Heart left ventricle (tissue), 16 donors: ENCODE results near the gene SSBP4. TPM values are rescaled to one million over a fixed set of nuclear protein-coding genes. Genes with fewer than 3 reads are reported as not detected.
"Not testable (repeated sequence)": the region's sequence is repeated elsewhere in the genome, so short reads cannot be mapped to it uniquely, and the experiment has no call there.

Source experiments
- ATAC-seq, 4 donors: fragments of 200-7000 bp; cut with Tn5 transposase; one replicate each; pipeline ENCODE4 v1.9.1; 2020 to 2022; ENCODE audit warnings: moderate library complexity in 4 of 4, mild to moderate bottlenecking in 3 of 4, moderate number of reproducible peaks in 1 of 4
- DNase-seq, 5 donors: peaks; one replicate each; pipeline ENCODE4 v3.0.0-alpha.2; 2020
- H3K27ac ChIP-seq, 12 donors: fragments of 200-600 bp; sonication (generic) in 4 of 12; one replicate each; pipeline versions ENCODE4 v1.5.0 to v1.8.0; 2016 to 2022; ENCODE audit warnings: mild to moderate bottlenecking in 2 of 12
- H3K27me3 ChIP-seq, 9 donors: fragments of 200-600 bp; sonication (generic) in 2 of 9; one replicate each; pipeline versions ENCODE4 v1.5.1 to v1.8.0; 2016 to 2022; ENCODE audit warnings: mild to moderate bottlenecking in 3 of 9
- H3K36me3 ChIP-seq, 9 donors: fragments of 200-600 bp; sonication (generic) in 2 of 9; one replicate each; pipeline versions ENCODE4 v1.5.0 to v1.8.0; 2018 to 2022; ENCODE audit warnings: mild to moderate bottlenecking in 2 of 9
- H3K4me1 ChIP-seq, 12 donors: fragments of 200-600 bp; sonication (generic) in 4 of 12; one replicate each; pipeline versions ENCODE4 v1.5.0 to v1.8.0; 2016 to 2022; ENCODE audit warnings: mild to moderate bottlenecking in 3 of 12
- H3K4me3 ChIP-seq, 12 donors: fragments of 200-600 bp; sonication (generic) in 4 of 12; one replicate each; pipeline versions ENCODE4 v1.5.0 to v1.8.0; 2017 to 2022; ENCODE audit warnings: mild to moderate bottlenecking in 9 of 12, moderate library complexity in 4 of 12
- H3K9me3 ChIP-seq, 12 donors: fragments of 200-600 bp; sonication (generic) in 4 of 12; one replicate each; pipeline versions ENCODE4 v1.5.0 to v1.8.0; 2016 to 2022; ENCODE audit warnings: mild to moderate bottlenecking in 1 of 12
- POLR2A ChIP-seq, 2 donors: fragments of 450-650 bp; IDR thresholded peaks; one replicate each; pipeline ENCODE4 v1.6.1; 2017; ENCODE audit warnings: antibody characterized with exemption in 2 of 2, mild to moderate bottlenecking in 2 of 2, moderate library complexity in 2 of 2
- WGBS, 4 donors: extraction: QIAGEN DNeasy Blood & Tissue Kit in 2 of 4; methylation state at CpG; one replicate each; pipeline versions ENCODE4 v1.1.5 to v1.1.7; 2013 to 2018; 5-methylcytosine and 5-hydroxymethylcytosine counted together
- intact Hi-C, 10 donors: fragments of 100-400 bp; cut with DNase I; formaldehyde crosslinking; loops; one replicate each; pipeline versions ENCODE4 v1.11.1 to v1.14.2; 2022
- polyA plus RNA-seq, 2 donors: library from polyadenylated mRNA; stranded (reverse); fragments of 200-250 nt; gene quantifications; one replicate each; pipeline ENCODE4 v1.2.3, GENCODE V29; 2013
- total RNA-seq, 9 donors: library from RNA; depleted of rRNA in 2 of 9; stranded (reverse); fragments of >200 nt in 2 of 9; fragmentation: NEBNext Ultra II Directional in 3 of 9; extraction: Animal tissue kit (Norgen Biotek cat#: 25700) in 3 of 9; gene quantifications; one replicate each; pipeline versions ENCODE4 v1.1.0 to v1.2.4, GENCODE V29; 2016 to 2023
- TF ChIP-seq, protein P1 (sequence below), 12 donors: fragments of 200-600 bp; sonication (generic) in 4 of 12; IDR thresholded peaks; one replicate each; pipeline versions ENCODE4 v1.5.0 to v1.8.0; 2018 to 2022; ENCODE audit warnings: antibody characterized with exemption in 12 of 12, mild to moderate bottlenecking in 5 of 12
- donor health status: ischemic (EF 13 %, LVEDD 7.1; RV severe dilation, severe dysfunction).
- donor health status: healthy with polysubstance abuse.
- donor health status: DM: no; HTN: yes; CAD: no.
- donor health status: DM: no; HTN: no; CAD: no.
- donor health status: ischemic (EF 25% LVEDD 6.9; RV normal size, moderate dysfunction).
- donor health status: ischemic (EF 25% LVEDD 5.7; RV mildly dilated, moderate dysfunction).
- donor health status: healthy.
- donor health status: DM: yes; HTN: yes; CAD: no.
- donor health status: ischemic (EF 35%, LVEDD 5.7; RV mildly dilated, moderate dysfunction).
- donor health status: nonischemic (EF 11% LVEDD 7.7; RV severe dilation, severe dysfunction).
- donor health status: DM: yes; HTN: yes; CAD: no.
- donor health status: PGD.
- donor health status: ischemic (EF 29% LVEDD 5.4; RV normal size, mild dysfunction).
- donor health status: nonischemic (EF 23%, LVEDD 6.1; RV moderate dilation, normal function).

Gene SSBP4
- total and polyA plus RNA-seq, 11 donors: 23.5 to 89.8 (median 29.4) TPM

DNA sequence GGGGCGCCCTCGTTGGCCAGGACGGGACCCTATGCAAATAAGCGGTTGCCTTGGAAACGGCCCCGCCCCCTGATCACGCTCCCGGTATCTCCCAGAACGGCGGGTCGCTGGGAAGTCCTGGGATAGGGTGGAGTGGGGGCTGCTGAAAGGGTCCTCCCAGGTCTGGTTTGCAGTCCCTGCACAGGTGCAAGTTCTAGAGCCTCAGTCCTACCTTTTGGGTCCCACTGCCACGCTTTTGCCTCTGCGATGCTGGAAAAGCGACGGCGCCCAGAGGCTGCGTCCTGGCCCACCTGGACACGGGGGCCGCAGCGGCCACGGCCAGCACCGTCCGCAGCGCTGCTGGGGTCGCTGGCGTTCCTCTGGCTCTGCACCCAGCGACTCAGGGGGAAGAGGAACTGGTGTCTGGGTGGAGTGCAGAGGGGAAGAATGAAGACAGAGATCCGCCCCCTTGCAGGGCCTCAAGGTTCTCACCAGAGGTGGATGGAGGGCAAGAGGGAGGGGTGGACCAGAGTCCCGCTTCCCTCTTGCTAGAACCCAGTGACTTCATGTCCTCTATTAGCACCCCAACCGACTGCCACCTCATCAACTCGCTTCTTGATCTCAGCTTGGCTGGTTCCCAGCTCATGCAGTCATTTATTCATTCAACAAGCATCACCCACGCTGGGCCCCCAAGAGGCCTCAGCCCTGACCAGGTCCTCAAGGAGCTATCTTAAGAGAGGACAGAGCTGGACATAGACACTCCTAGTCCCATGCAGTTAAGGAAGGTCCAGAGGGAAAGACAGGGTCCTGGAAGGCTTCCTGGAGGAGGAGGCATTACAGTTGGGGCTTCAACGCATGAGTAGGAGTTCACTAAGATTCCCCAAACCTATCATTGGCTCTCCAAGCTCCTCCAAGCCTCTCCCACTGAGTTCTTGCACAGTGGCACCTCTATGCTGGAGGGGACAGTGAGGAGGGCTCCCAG lies 21.7 kb upstream of the SSBP4 start, which contains the start of gene LRRC25:
TSS of gene LRRC25 (minus strand) at position 381 of the 961 bp plus-strand sequence. CDS start 659 bp downstream, outside the sequence.
- intact Hi-C loops: loop anchor here in 1 of 10 donors (10.0 kb wide), 1 partner anchor 123 kb away; the partner anchor contains the start of gene IQCN
- peak in 4 of 5 donors; percentile 32 to 71 (median 58) for DNase-seq
- H3K4me3 ChIP-seq: peak within 1 kb of the TSS in 10 of 12 donors; percentile 9 to 66 (median 42)
- peak in 3 of 4 donors; percentile 47 to 80 (median 64) for ATAC-seq
- peak within 1 kb of the TSS in 4 of 12 donors; percentile 9 to 85 (median 20) for H3K27ac ChIP-seq
- peaks cover 0 to 7% (median 0%) of the 10 kb centered on the region in 9 donors for H3K36me3 ChIP-seq
- H3K9me3 ChIP-seq: no peaks in the 10 kb centered on the region
- peaks cover 0 to 46% (median 0%) of the 10 kb centered on the region in 12 donors for H3K4me1 ChIP-seq
- H3K27me3 ChIP-seq: peaks cover 0 to 18% (median 0%) of the 10 kb centered on the region in 9 donors
- TF ChIP-seq POLR2A (IDR thresholded peaks at IDR 0.05): no peak
- TF ChIP-seq, protein P1, sequence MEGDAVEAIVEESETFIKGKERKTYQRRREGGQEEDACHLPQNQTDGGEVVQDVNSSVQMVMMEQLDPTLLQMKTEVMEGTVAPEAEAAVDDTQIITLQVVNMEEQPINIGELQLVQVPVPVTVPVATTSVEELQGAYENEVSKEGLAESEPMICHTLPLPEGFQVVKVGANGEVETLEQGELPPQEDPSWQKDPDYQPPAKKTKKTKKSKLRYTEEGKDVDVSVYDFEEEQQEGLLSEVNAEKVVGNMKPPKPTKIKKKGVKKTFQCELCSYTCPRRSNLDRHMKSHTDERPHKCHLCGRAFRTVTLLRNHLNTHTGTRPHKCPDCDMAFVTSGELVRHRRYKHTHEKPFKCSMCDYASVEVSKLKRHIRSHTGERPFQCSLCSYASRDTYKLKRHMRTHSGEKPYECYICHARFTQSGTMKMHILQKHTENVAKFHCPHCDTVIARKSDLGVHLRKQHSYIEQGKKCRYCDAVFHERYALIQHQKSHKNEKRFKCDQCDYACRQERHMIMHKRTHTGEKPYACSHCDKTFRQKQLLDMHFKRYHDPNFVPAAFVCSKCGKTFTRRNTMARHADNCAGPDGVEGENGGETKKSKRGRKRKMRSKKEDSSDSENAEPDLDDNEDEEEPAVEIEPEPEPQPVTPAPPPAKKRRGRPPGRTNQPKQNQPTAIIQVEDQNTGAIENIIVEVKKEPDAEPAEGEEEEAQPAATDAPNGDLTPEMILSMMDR (IDR thresholded peaks at IDR 0.05): no peak
- WGBS, 4 donors: 16 to 30% (median 20%) methylated on average over 14 to 33 of the region's 33 CpGs

- Histone ChIP-seq H3K4me3 (no peak overlapping the region), H3K27me3 (peaks cover 0 to 18% (median 0%) of the 10 kb centered on the region in 9 donors), H3K27ac (peak overlapping the region in 1 of 12 donors; percentile 74), H3K9me3 (no peaks in the 10 kb centered on the region), H3K36me3 (peaks cover 0 to 7% (median 0%) of the 10 kb centered on the region in 9 donors), H3K4me1 (peaks cover 0 to 53% (median 0%) of the 10 kb centered on the region in 12 donors)
- intact Hi-C loops: loop anchor here in 1 of 10 donors (10.0 kb wide), 1 partner anchor 124 kb away; the partner anchor contains the start of gene IQCN
- ATAC-seq (peak in 2 of 4 donors; percentile 32 to 49), DNase-seq (peak in 3 of 5 donors; percentile 28 to 61 (median 50))
- TF ChIP-seq, protein P1 (IDR thresholded peaks at IDR 0.05): no peak
- TF ChIP-seq POLR2A (IDR thresholded peaks at IDR 0.05): no peak
- WGBS, 4 donors: 49 to 59% (median 57%) methylated on average over 6 of the region's 6 CpGs
Measured at GRCh38 chr19:18399008-18399407, 20.2 kb upstream of the SSBP4 start.

DNA sequence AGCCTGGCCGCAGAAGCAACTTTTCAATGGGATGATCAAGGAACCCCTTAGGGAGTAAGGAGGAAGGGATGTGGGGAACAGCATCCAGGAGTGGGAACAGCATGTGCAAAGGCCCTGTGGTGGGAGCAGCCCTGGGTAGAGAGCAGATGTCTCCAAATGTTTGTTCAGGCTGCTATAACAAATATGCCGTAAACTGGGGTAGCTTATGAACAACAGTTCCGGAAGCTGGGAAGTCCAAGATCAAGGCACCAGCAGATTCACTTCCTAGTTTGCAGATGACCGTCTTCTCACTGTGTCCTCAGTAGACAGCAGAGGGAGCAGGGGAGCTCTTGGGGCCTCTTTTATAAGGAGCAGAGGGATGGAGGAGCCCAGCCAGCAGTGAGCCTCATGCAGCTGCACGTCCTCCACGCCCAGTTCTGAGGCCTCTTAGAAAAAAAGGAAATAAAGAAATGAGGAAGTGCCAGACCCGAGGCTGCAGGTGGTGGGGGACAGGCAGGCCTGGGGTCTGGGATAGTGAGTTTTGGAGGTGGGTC lies 17.6 kb upstream of the SSBP4 start:
- 45 to 63% (median 51%) methylated on average over 7 of the region's 7 CpGs for WGBS, 4 donors

GRCh38 chr19:18402455-18403248 lies 16.5 kb upstream of the SSBP4 start:
- Histone ChIP-seq H3K27ac (peak overlapping the region in 1 of 12 donors; percentile 74), H3K4me1 (peaks cover 0 to 46% (median 0%) of the 10 kb centered on the region in 12 donors)
- not testable (repeated sequence) for H3K36me3 ChIP-seq, ATAC-seq, DNase-seq, H3K4me3 ChIP-seq, H3K27me3 ChIP-seq, H3K9me3 ChIP-seq
- 78 to 86% (median 78%) methylated on average over 17 to 18 of the region's 18 CpGs for WGBS, 4 donors
- intact Hi-C loops: loop anchor here in 2 of 10 donors (5.0 to 10.0 kb wide), 2 partner anchors 140 to 148 kb away; a partner anchor contains a TSS

More for the DNA sequence above, 17.6 kb upstream of the SSBP4 start:
- peak; percentile 81 to 90 (median 82) for ATAC-seq
- Histone ChIP-seq H3K4me1 (peaks cover 0 to 53% (median 0%) of the 10 kb centered on the region in 12 donors), H3K9me3 (no peaks in the 10 kb centered on the region), H3K27ac (peak overlapping the region in 1 of 12 donors; percentile 74), H3K27me3 (peaks cover 0 to 18% (median 0%) of the 10 kb centered on the region in 9 donors), H3K4me3 (no peak overlapping the region), H3K36me3 (no peaks in the 10 kb centered on the region)
- DNase-seq: peak in 3 of 5 donors; percentile 65 to 84 (median 72)
- intact Hi-C loops: loop anchor here in 2 of 10 donors (5.0 to 10.0 kb wide), 2 partner anchors 139 to 147 kb away; a partner anchor contains a TSS
- TF ChIP-seq, protein P1 (IDR thresholded peaks at IDR 0.05): peak in 9 of 12 donors; percentile 11 to 41 (median 23)
- TF ChIP-seq POLR2A (IDR thresholded peaks at IDR 0.05): no peak

- H3K27me3 ChIP-seq, H3K36me3 ChIP-seq, ATAC-seq, H3K9me3 ChIP-seq, H3K4me3 ChIP-seq, H3K27ac ChIP-seq, DNase-seq: not testable (repeated sequence)
- intact Hi-C loops: loop anchor here in 1 of 10 donors (10.0 kb wide), 1 partner anchor 151 kb away; a partner anchor contains a TSS
- H3K4me1 ChIP-seq: peaks cover 0 to 15% (median 0%) of the 10 kb centered on the region in 12 donors
- 92 to 94% (median 93%) methylated on average over 11 of the region's 11 CpGs for WGBS, 4 donors
Measured at GRCh38 chr19:18405754-18406153, 13.4 kb upstream of the SSBP4 start.
